Hepatocyte (in vitro differentiated cells): ENCODE data around the gene TMEM150B. TPM values are rescaled to one million over a fixed set of nuclear protein-coding genes. Genes with fewer than 3 reads are reported as not detected.

Source experiments
- DNase-seq: peaks from one replicate; pipeline ENCODE4 v3.0.0-alpha.2; 2016; ENCODE audit warnings: low spot score
- H2AFZ ChIP-seq: fragments of 200-600 bp; sonication (generic); 2 replicates; pipeline ENCODE4 v1.6.0; 2016; ENCODE audit warnings: antibody characterized with exemption, mild to moderate bottlenecking
- H3K27ac ChIP-seq: fragments of 200-600 bp; sonication (generic); 2 replicates; pipeline ENCODE4 v1.5.1; 2016; ENCODE audit warnings: mild to moderate bottlenecking
- H3K27me3 ChIP-seq: fragments of 200-600 bp; sonication (generic); 2 replicates; pipeline ENCODE4 v1.6.1; 2016
- H3K36me3 ChIP-seq: fragments of 200-600 bp; sonication (generic); replicated peaks from 2 replicates; pipeline ENCODE4 v1.5.1; 2016; ENCODE audit warnings: low read depth; ENCODE audit not compliant: insufficient read depth
- H3K4me1 ChIP-seq: fragments of 200-600 bp; sonication (generic); 2 replicates; pipeline ENCODE4 v1.5.1; 2016; ENCODE audit warnings: mild to moderate bottlenecking, moderate library complexity; ENCODE audit not compliant: insufficient read depth
- H3K4me2 ChIP-seq: fragments of 200-600 bp; sonication (generic); 2 replicates; pipeline ENCODE4 v1.6.0; 2016
- H3K4me3 ChIP-seq: fragments of 200-600 bp; sonication (generic); 2 replicates; pipeline ENCODE4 v1.5.1; 2016; ENCODE audit warnings: mild to moderate bottlenecking
- H3K79me2 ChIP-seq: fragments of 200-600 bp; sonication (generic); 2 replicates; pipeline ENCODE4 v1.6.0; 2017; ENCODE audit warnings: mild to moderate bottlenecking
- H3K9me2 ChIP-seq: fragments of 200-600 bp; sonication (generic); replicated peaks from 2 replicates; pipeline ENCODE4 v1.6.0; 2017; ENCODE audit warnings: mild to moderate bottlenecking; ENCODE audit not compliant: insufficient read depth
- H3K9me3 ChIP-seq: fragments of 200-600 bp; sonication (generic); 2 replicates; pipeline ENCODE4 v1.5.1; 2016; ENCODE audit warnings: low read depth, mild to moderate bottlenecking
- H4K20me1 ChIP-seq: fragments of 200-600 bp; sonication (generic); 2 replicates; pipeline ENCODE4 v1.6.0; 2016; ENCODE audit warnings: mild to moderate bottlenecking; ENCODE audit not compliant: insufficient read depth, poor library complexity, severe bottlenecking
- CTCF ChIP-seq: fragments of 200-600 bp; sonication (generic); IDR thresholded peaks from 2 replicates; pipeline ENCODE4 v1.5.1; 2016; ENCODE audit warnings: antibody characterized with exemption, mild to moderate bottlenecking; ENCODE audit not compliant: poor library complexity
- EZH2 ChIP-seq: fragments of 200-600 bp; sonication (generic); IDR thresholded peaks from 2 replicates; pipeline ENCODE4 v1.6.1; 2016; ENCODE audit warnings: antibody characterized with exemption, mild to moderate bottlenecking, borderline replicate concordance
- EZH2phosphoT487 ChIP-seq: fragments of 200-600 bp; sonication (generic); IDR thresholded peaks from one replicate; pipeline ENCODE4 v1.6.1; 2018; ENCODE audit warnings: antibody characterized with exemption, mild to moderate bottlenecking, low read depth, moderate library complexity; ENCODE audit not compliant: unreplicated experiment, severe bottlenecking
- WGBS: methylation state at CpG from one replicate; pipeline ENCODE4 v1.1.6; 2016; ENCODE audit warnings: low lambda C conversion rate; ENCODE audit errors: missing lambda C conversion rate; 5-methylcytosine and 5-hydroxymethylcytosine counted together
- polyA plus RNA-seq: library from polyadenylated mRNA; unstranded; fragments of >200 nt; fragmentation: Nextera tagmentation; extraction: Ambion mirVana; gene quantifications from 2 replicates; pipeline ENCODE4 v1.2.1, GENCODE V29; 2016
- total RNA-seq: library from RNA; depleted of rRNA; stranded (reverse); fragments of >200 nt; gene quantifications from 2 replicates; pipeline ENCODE4 v1.2.3, GENCODE V29; 2014

The TMEM150B gene
- total and polyA plus RNA-seq, 2 experiments from 2014 or later = 9.2 to 25.4 TPM

DNA sequence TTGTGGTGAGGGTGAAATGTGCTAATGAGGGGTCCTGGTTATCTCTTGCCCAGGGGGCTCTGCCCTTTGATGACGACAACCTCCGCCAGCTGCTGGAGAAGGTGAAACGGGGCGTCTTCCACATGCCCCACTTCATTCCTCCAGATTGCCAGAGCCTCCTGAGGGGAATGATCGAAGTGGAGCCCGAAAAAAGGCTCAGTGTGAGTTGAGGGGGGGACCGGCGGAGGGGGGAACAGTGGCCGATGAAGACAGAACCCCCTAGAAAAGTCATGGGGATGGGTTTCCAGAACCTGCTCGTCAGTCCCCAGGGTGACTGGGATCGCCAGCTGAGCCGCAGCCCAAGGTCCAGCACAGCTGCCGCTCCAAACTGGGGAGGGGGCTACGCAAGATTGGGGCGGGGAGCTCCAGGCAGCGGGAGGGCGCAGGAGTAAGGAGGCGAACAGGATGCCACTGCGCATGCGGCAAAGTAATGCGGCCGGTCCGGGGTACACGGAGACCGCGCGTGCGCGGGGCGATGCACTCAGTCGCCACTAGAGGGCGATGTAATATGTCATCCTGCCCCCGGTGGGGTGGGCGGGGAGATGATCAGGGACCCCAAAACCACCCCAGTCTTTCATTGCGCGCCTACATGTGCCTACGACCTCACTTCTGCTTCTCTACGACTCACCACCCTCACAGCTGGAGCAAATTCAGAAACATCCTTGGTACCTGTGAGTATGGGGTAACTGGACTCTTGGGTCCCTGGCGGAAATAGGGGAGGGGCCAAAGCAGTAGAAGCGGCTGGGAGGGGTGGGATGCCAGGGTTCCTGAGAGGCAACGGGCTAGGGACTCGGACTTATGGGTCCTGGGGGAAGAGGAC, 23.5 kb downstream of the TMEM150B start:
- H3K4me1 ChIP-seq = no peaks in the 10 kb centered on the region
- no peaks in the 10 kb centered on the region for H4K20me1 ChIP-seq
- no peaks in the 10 kb centered on the region for H3K9me3 ChIP-seq
- 25% methylated on average over 42 of the region's 42 CpGs for WGBS
- H3K36me3 ChIP-seq = no peaks in the 10 kb centered on the region
- TF ChIP-seq EZH2phosphoT487 = no peak
- TF ChIP-seq EZH2 = no peak
- TF ChIP-seq CTCF = peak; percentile 92
- H3K27ac ChIP-seq = no peak overlapping the region
- DNase-seq = peak; percentile 91
- H2AFZ ChIP-seq = peak overlapping the region; percentile 79
- H3K4me2 ChIP-seq = peak overlapping the region; percentile 83
- no peak overlapping the region for H3K4me3 ChIP-seq
- H3K27me3 ChIP-seq = no peaks in the 10 kb centered on the region
- no peaks in the 10 kb centered on the region for H3K9me2 ChIP-seq
- no peaks in the 10 kb centered on the region for H3K79me2 ChIP-seq

- H4K20me1 ChIP-seq = no peaks in the 10 kb centered on the region
- H3K4me3 ChIP-seq = no peak overlapping the region
- no peak overlapping the region for H2AFZ ChIP-seq
- no peaks in the 10 kb centered on the region for H3K79me2 ChIP-seq
- TF ChIP-seq EZH2 (no peak), EZH2phosphoT487 (no peak), CTCF (no peak)
- no peaks in the 10 kb centered on the region for H3K36me3 ChIP-seq
- H3K9me3 ChIP-seq = no peaks in the 10 kb centered on the region
- H3K27me3 ChIP-seq = no peaks in the 10 kb centered on the region
- WGBS = 84% methylated on average over 15 of the region's 15 CpGs
- H3K9me2 ChIP-seq = no peaks in the 10 kb centered on the region
- no peak overlapping the region for H3K27ac ChIP-seq
- no peak overlapping the region for H3K4me2 ChIP-seq
- DNase-seq = no peak
- no peaks in the 10 kb centered on the region for H3K4me1 ChIP-seq
Measured at GRCh38 chr19:55300886-55301458, 24.2 kb downstream of the TMEM150B start.

GRCh38 chr19:55299991-55300390, 25.1 kb downstream of the TMEM150B start:
- Histone ChIP-seq H3K4me1 (no peaks in the 10 kb centered on the region), H3K27ac (no peak overlapping the region), H3K36me3 (no peaks in the 10 kb centered on the region), H4K20me1 (no peaks in the 10 kb centered on the region), H3K9me2 (no peaks in the 10 kb centered on the region), H3K9me3 (no peaks in the 10 kb centered on the region), H2AFZ (no peak overlapping the region), H3K4me2 (no peak overlapping the region), H3K79me2 (no peaks in the 10 kb centered on the region), H3K4me3 (no peak overlapping the region), H3K27me3 (no peaks in the 10 kb centered on the region)
- no peak for DNase-seq
- 93% methylated on average over 10 of the region's 10 CpGs for WGBS
- TF ChIP-seq EZH2phosphoT487 (no peak), EZH2 (no peak), CTCF (no peak)
